Measurements from ENCODE around the gene ITGA5. TPM values are rescaled to one million over a fixed set of nuclear protein-coding genes. Genes with fewer than 3 reads are reported as not detected.

Gene ITGA5
- total and polyA plus RNA-seq, 5 donors from 2014 or later, result 18.6 to 57.4 (median 23.8) TPM

DNA sequence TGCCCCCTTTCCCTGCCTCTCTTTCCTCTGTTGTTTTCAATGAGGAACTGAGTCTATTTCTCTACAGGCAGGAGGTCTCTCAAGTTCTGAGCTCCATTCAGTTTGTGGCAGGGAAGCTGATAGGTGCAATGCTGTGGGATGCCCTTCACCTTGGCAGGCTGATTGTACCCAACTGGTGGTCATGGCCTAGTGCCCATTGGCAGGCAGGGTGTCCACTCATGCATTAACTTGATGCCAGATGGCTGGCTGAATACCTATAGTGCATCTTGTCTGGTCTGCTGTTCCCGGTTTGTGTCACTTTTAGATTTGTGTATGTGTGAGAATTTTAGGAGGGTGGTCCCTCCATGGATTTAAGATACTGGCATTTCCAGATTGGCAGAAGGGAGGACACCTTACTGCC lies 20.0 kb upstream of the ITGA5 start:
- no peak for DNase-seq
- no peaks in the 10 kb centered on the region for H3K36me3 ChIP-seq (ENCODE audit: control insufficient read depth, insufficient read depth, low read length)
- H3K9me3 ChIP-seq (ENCODE audit: control insufficient read depth in 2 of 2, low read length in 2 of 2), result no peaks in the 10 kb centered on the region
- no peaks in the 10 kb centered on the region for H3K4me1 ChIP-seq (ENCODE audit: control insufficient read depth, insufficient read depth, low read length, poor library complexity, severe bottlenecking)
- Mint-ChIP-seq H3K36me3 (no peaks in the 10 kb centered on the region), H3K27me3 (peaks cover 11% of the 10 kb centered on the region), H3K27ac (peak overlapping the region in 1 of 3 donors; percentile 86), H3K4me1 (peaks cover 4 to 8% (median 6%) of the 10 kb centered on the region in 4 donors), H3K9me3 (no peaks in the 10 kb centered on the region), H3K4me3 (no peak overlapping the region)
- no peak overlapping the region for H3K4me3 ChIP-seq (ENCODE audit: low read depth, low read length)
- no peak overlapping the region for H3K27ac ChIP-seq (ENCODE audit: insufficient read depth, low read length, poor library complexity, severe bottlenecking)
- peaks cover 2% of the 10 kb centered on the region for H3K27me3 ChIP-seq (ENCODE audit: control insufficient read depth, insufficient read depth, low read length)
- no peak for ATAC-seq (ENCODE audit: low read depth in 2 of 2)

DNA sequence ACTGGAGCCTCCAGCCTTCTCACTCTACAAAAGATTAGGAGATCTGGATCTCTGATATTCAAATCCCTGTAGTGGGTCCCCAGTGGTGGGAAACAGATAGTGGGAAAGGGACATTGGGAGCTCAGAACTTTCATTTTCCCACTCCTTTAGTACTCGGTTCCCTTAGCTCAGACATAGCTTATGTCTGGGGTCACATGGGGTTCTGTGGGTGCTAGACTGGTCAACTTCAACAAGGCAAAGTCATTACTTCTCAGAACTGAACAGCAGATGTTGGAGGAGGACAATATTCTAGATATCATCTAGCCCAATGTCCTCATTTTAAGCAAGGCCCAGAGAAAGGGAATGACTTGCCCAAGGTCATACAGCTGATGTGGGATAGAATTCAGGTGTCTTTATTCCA lies 19.5 kb upstream of the ITGA5 start:
- Mint-ChIP-seq H3K27ac (no peak overlapping the region), H3K27me3 (peaks cover 11% of the 10 kb centered on the region), H3K9me3 (no peaks in the 10 kb centered on the region), H3K4me1 (peaks cover 4 to 8% (median 6%) of the 10 kb centered on the region in 4 donors), H3K36me3 (no peaks in the 10 kb centered on the region), H3K4me3 (no peak overlapping the region)
- no peak for ATAC-seq (ENCODE audit: low read depth in 2 of 2)
- H3K4me1 ChIP-seq (ENCODE audit: control insufficient read depth, insufficient read depth, low read length, poor library complexity, severe bottlenecking), result no peaks in the 10 kb centered on the region
- no peak overlapping the region for H3K27ac ChIP-seq (ENCODE audit: insufficient read depth, low read length, poor library complexity, severe bottlenecking)
- DNase-seq, result no peak
- no peaks in the 10 kb centered on the region for H3K36me3 ChIP-seq (ENCODE audit: control insufficient read depth, insufficient read depth, low read length)
- H3K4me3 ChIP-seq (ENCODE audit: low read depth, low read length), result no peak overlapping the region
- H3K9me3 ChIP-seq (ENCODE audit: control insufficient read depth in 2 of 2, low read length in 2 of 2), result no peaks in the 10 kb centered on the region
- H3K27me3 ChIP-seq (ENCODE audit: control insufficient read depth, insufficient read depth, low read length), result peaks cover 2% of the 10 kb centered on the region

DNA sequence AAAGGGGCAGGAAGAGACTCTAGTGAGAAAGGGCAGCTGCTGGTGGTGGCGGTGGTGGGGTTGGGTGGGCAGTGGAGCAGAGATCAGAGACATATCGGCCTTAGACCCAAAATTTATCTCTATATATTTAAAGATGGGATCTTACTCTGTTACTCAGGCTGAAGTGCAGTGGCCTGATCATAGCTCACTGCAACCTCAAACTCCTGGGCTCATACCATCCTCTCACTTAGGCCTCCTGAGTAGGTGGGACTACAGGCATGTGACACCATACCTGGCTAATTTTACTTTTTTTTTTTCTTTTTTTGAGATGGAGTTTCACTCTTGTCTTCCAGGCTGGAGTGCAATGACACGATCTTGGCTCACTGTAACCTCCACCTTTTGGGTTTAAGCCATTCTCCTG lies 18.6 kb upstream of the ITGA5 start:
- Histone ChIP-seq H3K4me3 (ENCODE audit: low read depth, low read length) (no peak overlapping the region), H3K4me1 (ENCODE audit: control insufficient read depth, insufficient read depth, low read length, poor library complexity, severe bottlenecking) (peaks cover 2% of the 10 kb centered on the region), H3K27ac (ENCODE audit: insufficient read depth, low read length, poor library complexity, severe bottlenecking) (no peak overlapping the region), H3K9me3 (ENCODE audit: control insufficient read depth in 2 of 2, low read length in 2 of 2) (no peaks in the 10 kb centered on the region), H3K27me3 (ENCODE audit: control insufficient read depth, insufficient read depth, low read length) (no peaks in the 10 kb centered on the region), H3K36me3 (ENCODE audit: control insufficient read depth, insufficient read depth, low read length) (no peaks in the 10 kb centered on the region)
- Mint-ChIP-seq H3K36me3 (no peaks in the 10 kb centered on the region), H3K4me1 (peaks cover 4 to 11% (median 9%) of the 10 kb centered on the region in 4 donors), H3K27ac (peak overlapping the region in 2 of 3 donors; percentile 13 to 60), H3K27me3 (peaks cover 11% of the 10 kb centered on the region), H3K4me3 (no peak overlapping the region), H3K9me3 (no peaks in the 10 kb centered on the region)
- ATAC-seq (ENCODE audit: low read depth in 2 of 2) (no peak), DNase-seq (no peak)

DNA sequence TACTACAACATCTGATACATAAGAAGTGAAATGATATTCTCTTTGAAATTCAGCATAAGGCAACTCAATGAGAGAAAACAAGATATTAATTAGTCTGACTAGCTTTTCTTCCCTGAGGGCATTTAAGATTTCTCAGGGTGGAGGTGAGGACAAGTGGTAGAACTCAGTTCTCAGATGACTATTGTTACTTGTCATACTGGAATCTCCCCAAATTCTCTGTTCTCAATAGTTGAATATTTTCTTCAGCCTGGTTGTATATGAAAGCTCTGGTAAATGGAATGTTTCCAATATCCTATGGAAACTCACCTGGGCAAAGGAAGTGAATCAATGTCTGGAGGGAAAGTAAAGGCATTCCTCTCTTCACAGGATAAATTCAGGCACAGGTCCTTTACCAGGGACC lies 18.2 kb upstream of the ITGA5 start:
- H3K27ac Mint-ChIP-seq, result peak overlapping the region in 2 of 3 donors; percentile 13 to 60

DNA sequence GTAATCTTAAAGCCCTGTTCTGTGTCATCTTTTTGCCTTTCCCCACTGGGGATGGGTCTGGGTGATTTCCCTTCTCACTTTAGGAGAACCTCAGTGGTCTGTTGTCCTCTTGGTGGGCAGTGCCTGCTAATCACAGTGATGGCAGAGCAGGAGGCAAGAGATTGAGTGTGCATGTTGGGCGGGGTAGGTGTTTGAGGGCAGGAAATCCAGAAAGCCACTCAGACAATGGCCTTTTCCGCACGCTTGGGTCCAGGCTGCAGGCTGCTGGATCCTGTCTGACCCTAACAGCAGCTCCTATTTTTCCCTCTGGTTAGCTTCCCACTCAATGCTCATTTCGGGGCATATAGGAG lies 13.7 kb upstream of the ITGA5 start:
- H3K4me1 Mint-ChIP-seq, result peaks cover 7 to 25% (median 17%) of the 10 kb centered on the region in 4 donors
- ATAC-seq (ENCODE audit: low read depth in 2 of 2), result no peak
- no peak overlapping the region for H3K27ac ChIP-seq (ENCODE audit: insufficient read depth, low read length, poor library complexity, severe bottlenecking)

More for the DNA sequence above, 18.2 kb upstream of the ITGA5 start:
- DNase-seq, result no peak
- ATAC-seq (ENCODE audit: low read depth in 2 of 2), result no peak
- no peaks in the 10 kb centered on the region for H3K27me3 ChIP-seq (ENCODE audit: control insufficient read depth, insufficient read depth, low read length)
- peaks cover 4 to 14% (median 11%) of the 10 kb centered on the region in 4 donors for H3K4me1 Mint-ChIP-seq
- no peaks in the 10 kb centered on the region for H3K9me3 Mint-ChIP-seq
- H3K36me3 Mint-ChIP-seq, result no peaks in the 10 kb centered on the region
- peaks cover 6% of the 10 kb centered on the region for H3K4me1 ChIP-seq (ENCODE audit: control insufficient read depth, insufficient read depth, low read length, poor library complexity, severe bottlenecking)
- no peak overlapping the region for H3K27ac ChIP-seq (ENCODE audit: insufficient read depth, low read length, poor library complexity, severe bottlenecking)
- no peak overlapping the region for H3K4me3 ChIP-seq (ENCODE audit: low read depth, low read length)
- H3K27me3 Mint-ChIP-seq, result peaks cover 11% of the 10 kb centered on the region
- H3K4me3 Mint-ChIP-seq, result no peak overlapping the region
- no peaks in the 10 kb centered on the region for H3K36me3 ChIP-seq (ENCODE audit: control insufficient read depth, insufficient read depth, low read length)
- no peaks in the 10 kb centered on the region for H3K9me3 ChIP-seq (ENCODE audit: control insufficient read depth in 2 of 2, low read length in 2 of 2)

DNA sequence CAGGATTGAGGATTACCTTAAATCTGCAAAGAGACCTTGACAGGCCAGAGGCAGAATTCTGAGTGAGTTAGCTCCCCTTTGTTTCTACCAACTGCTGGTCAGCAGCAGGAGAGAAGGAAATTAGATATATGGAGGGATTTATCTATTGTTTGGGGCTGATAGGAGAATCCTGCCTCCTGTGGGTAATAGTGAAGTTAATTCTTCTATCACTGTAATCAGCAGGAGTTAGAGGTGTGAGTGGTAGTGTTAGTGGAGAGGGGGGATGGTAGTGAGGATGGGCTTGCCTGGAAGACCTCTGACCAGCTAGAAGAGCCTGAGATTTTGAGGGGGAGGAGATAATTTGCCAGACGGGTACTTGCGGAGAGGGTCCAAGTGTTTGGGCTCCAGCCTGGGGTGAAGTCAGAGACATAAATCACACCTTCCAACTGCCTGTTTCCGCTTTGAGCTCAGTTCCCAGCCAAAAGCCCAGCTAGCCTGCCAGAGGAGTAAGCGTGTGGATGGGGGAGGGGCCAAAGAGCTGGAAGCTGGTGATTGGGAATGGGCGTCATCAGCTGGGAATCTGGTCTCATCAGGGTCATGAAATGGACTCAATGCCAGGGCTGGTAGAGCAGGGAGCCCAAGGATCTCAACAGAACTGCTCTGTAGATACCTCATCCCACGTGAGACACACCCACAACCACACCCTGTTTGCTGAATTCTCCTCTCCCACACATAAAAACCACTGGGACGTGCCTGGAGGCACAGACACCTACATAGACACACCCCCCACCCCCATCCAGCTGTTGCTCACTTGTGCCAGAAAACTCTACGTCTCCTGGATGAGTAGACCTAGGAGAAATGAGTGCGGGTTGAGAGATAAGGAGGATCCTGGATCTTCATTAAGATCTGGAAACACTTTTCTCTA lies 13.1 kb upstream of the ITGA5 start:
- no peak for DNase-seq
- Mint-ChIP-seq H3K27me3 (peaks cover 27% of the 10 kb centered on the region), H3K9me3 (peaks cover 0 to 2% (median 0%) of the 10 kb centered on the region in 7 donors), H3K27ac (peak overlapping the region in 2 of 3 donors; percentile 60 to 76), H3K36me3 (no peaks in the 10 kb centered on the region), H3K4me3 (peak overlapping the region in 1 of 4 donors; percentile 38), H3K4me1 (peaks cover 7 to 31% (median 17%) of the 10 kb centered on the region in 4 donors)
- H3K4me1 ChIP-seq (ENCODE audit: control insufficient read depth, insufficient read depth, low read length, poor library complexity, severe bottlenecking), result peaks cover 7% of the 10 kb centered on the region
- H3K9me3 ChIP-seq (ENCODE audit: control insufficient read depth in 2 of 2, low read length in 2 of 2), result no peaks in the 10 kb centered on the region
- H3K27ac ChIP-seq (ENCODE audit: insufficient read depth, low read length, poor library complexity, severe bottlenecking), result no peak overlapping the region
- H3K4me3 ChIP-seq (ENCODE audit: low read depth, low read length), result no peak overlapping the region
- no peaks in the 10 kb centered on the region for H3K27me3 ChIP-seq (ENCODE audit: control insufficient read depth, insufficient read depth, low read length)
- no peaks in the 10 kb centered on the region for H3K36me3 ChIP-seq (ENCODE audit: control insufficient read depth, insufficient read depth, low read length)
- no peak for ATAC-seq (ENCODE audit: low read depth in 2 of 2)

More for the DNA sequence above, 13.7 kb upstream of the ITGA5 start:
- Mint-ChIP-seq H3K27ac (no peak overlapping the region), H3K4me3 (no peak overlapping the region), H3K9me3 (peaks cover 0 to 2% (median 0%) of the 10 kb centered on the region in 7 donors), H3K27me3 (peaks cover 26% of the 10 kb centered on the region), H3K36me3 (no peaks in the 10 kb centered on the region)
- Histone ChIP-seq H3K36me3 (ENCODE audit: control insufficient read depth, insufficient read depth, low read length) (no peaks in the 10 kb centered on the region), H3K4me1 (ENCODE audit: control insufficient read depth, insufficient read depth, low read length, poor library complexity, severe bottlenecking) (peaks cover 7% of the 10 kb centered on the region), H3K27me3 (ENCODE audit: control insufficient read depth, insufficient read depth, low read length) (no peaks in the 10 kb centered on the region), H3K4me3 (ENCODE audit: low read depth, low read length) (no peak overlapping the region), H3K9me3 (ENCODE audit: control insufficient read depth in 2 of 2, low read length in 2 of 2) (no peaks in the 10 kb centered on the region)
- DNase-seq, result no peak

DNA sequence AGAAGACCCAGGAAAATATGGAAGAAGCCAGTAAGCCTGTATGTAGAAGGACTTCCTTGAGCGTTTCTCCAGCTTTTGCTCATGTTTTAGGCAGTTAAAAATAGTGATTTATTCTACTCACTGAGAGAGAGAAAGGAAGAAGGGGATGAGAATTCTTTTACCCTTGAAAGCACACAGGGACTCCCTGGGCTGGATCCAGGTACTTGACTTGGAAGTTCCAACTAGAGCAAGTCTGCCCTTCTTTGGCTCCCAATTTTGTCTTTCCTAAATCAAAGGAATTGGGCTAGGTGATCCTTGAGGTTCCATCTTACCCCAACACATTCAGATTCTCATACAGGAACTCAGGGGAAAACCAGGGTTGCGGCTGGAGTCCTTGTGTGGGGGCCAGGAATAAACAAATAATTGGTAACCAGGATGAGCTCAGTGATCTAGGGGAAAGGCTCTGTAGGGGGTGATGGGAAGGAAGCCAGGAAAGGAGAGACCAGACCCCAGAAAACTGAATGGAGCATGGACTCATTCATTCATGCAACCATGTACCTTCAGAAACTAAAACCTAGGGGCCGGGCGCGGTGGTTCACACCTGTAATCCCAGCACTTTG lies 11.5 kb upstream of the ITGA5 start:
- no peaks in the 10 kb centered on the region for H3K9me3 ChIP-seq (ENCODE audit: control insufficient read depth in 2 of 2, low read length in 2 of 2)
- H3K36me3 ChIP-seq (ENCODE audit: control insufficient read depth, insufficient read depth, low read length), result no peaks in the 10 kb centered on the region
- peaks cover 37% of the 10 kb centered on the region for H3K27me3 Mint-ChIP-seq
- H3K4me1 Mint-ChIP-seq, result peaks cover 7 to 37% (median 17%) of the 10 kb centered on the region in 4 donors
- no peak overlapping the region for H3K27ac ChIP-seq (ENCODE audit: insufficient read depth, low read length, poor library complexity, severe bottlenecking)
- no peaks in the 10 kb centered on the region for H3K36me3 Mint-ChIP-seq
- H3K9me3 Mint-ChIP-seq, result peaks cover 0 to 2% (median 0%) of the 10 kb centered on the region in 7 donors
- no peak overlapping the region for H3K4me3 ChIP-seq (ENCODE audit: low read depth, low read length)
- ATAC-seq (ENCODE audit: low read depth in 2 of 2), result no peak
- no peak overlapping the region for H3K4me3 Mint-ChIP-seq
- no peak overlapping the region for H3K27ac Mint-ChIP-seq
- DNase-seq, result no peak
- peaks cover 4% of the 10 kb centered on the region for H3K27me3 ChIP-seq (ENCODE audit: control insufficient read depth, insufficient read depth, low read length)
- H3K4me1 ChIP-seq (ENCODE audit: control insufficient read depth, insufficient read depth, low read length, poor library complexity, severe bottlenecking), result peaks cover 7% of the 10 kb centered on the region
